Keratinocyte (primary cell): ENCODE measurements around the gene TMEM107. TPM values are rescaled to one million over a fixed set of nuclear protein-coding genes. Genes with fewer than 3 reads are reported as not detected.
A peak's percentile ranks its signal among the peaks of the same experiment; 100 is the strongest.

ENCODE experiments used
- DNase-seq: peaks from one replicate; pipeline ENCODE4 v3.0.0-alpha.2; 2011; ENCODE audit warnings: low read depth, missing footprints, low spot score
- FAIRE-seq: peaks from 2 replicates; lab custom pipeline; 2011; peaks lifted over from hg19 to GRCh38; lab: Jason Lieb, UNC
- H2AFZ ChIP-seq: 2 replicates; pipeline ENCODE4 v1.6.0; 2012; ENCODE audit warnings: low read length, control low read depth, inconsistent platforms; ENCODE audit not compliant: control insufficient read depth
- H3K27ac ChIP-seq: 2 replicates; pipeline ENCODE4 v1.5.1; 2011; ENCODE audit warnings: low read length; ENCODE audit not compliant: control insufficient read depth, insufficient read depth
- H3K27me3 ChIP-seq: 3 replicates; pipeline ENCODE4 v1.6.0; 2011; ENCODE audit warnings: low read length; ENCODE audit not compliant: control insufficient read depth, insufficient read depth; ENCODE audit errors: extremely low read depth
- H3K36me3 ChIP-seq, 2 experiments: 2 replicates in 1 of 2; 3 replicates in 1 of 2; pipeline ENCODE4 v1.5.1; 2011; ENCODE audit warnings: low read length in 2 of 2, mild to moderate bottlenecking in 1 of 2; ENCODE audit not compliant: control insufficient read depth in 2 of 2, insufficient read depth in 2 of 2; ENCODE audit errors: extremely low read depth in 1 of 2
- H3K4me1 ChIP-seq: 3 replicates; pipeline ENCODE4 v1.5.1; 2011; ENCODE audit warnings: low read length; ENCODE audit not compliant: control insufficient read depth, insufficient read depth; ENCODE audit errors: extremely low read depth
- H3K4me2 ChIP-seq: 3 replicates; pipeline ENCODE4 v1.6.0; 2011; ENCODE audit warnings: low read depth, low read length; ENCODE audit not compliant: control insufficient read depth, insufficient read depth; ENCODE audit errors: extremely low read depth
- H3K4me3 ChIP-seq, 3 experiments: fragments of 200-600 bp in 1 of 3; sonication (generic) in 1 of 3; 2 replicates in 2 of 3; 3 replicates in 1 of 3; pipeline ENCODE4 v1.5.1; 2011 to 2016; ENCODE audit warnings: low read length in 3 of 3, mild to moderate bottlenecking in 3 of 3, control low read depth in 2 of 3, inconsistent platforms in 1 of 3, low read depth in 1 of 3, mixed read lengths in 1 of 3, mixed run types in 1 of 3, moderate library complexity in 1 of 3; ENCODE audit not compliant: control insufficient read depth in 2 of 3, insufficient read depth in 2 of 3; ENCODE audit errors: extremely low read depth in 1 of 3
- H3K79me2 ChIP-seq: 2 replicates; pipeline ENCODE4 v1.6.0; 2012; ENCODE audit warnings: low read length; ENCODE audit not compliant: control insufficient read depth, insufficient read depth
- H3K9ac ChIP-seq: 3 replicates; pipeline ENCODE4 v1.6.0; 2011; ENCODE audit warnings: low read length; ENCODE audit not compliant: control insufficient read depth, insufficient read depth; ENCODE audit errors: extremely low read depth
- H3K9me1 ChIP-seq: 3 replicates; pipeline ENCODE4 v1.6.0; 2011; ENCODE audit warnings: low read length; ENCODE audit not compliant: control insufficient read depth, insufficient read depth; ENCODE audit errors: extremely low read depth
- H3K9me3 ChIP-seq: 2 replicates; pipeline ENCODE4 v1.5.1; 2012; ENCODE audit warnings: low read depth, low read length; ENCODE audit not compliant: control insufficient read depth
- H4K20me1 ChIP-seq: 3 replicates; pipeline ENCODE4 v1.6.0; 2011; ENCODE audit warnings: low read length; ENCODE audit not compliant: control insufficient read depth, insufficient read depth; ENCODE audit errors: extremely low read depth
- CTCF ChIP-seq, 3 experiments: IDR thresholded peaks in 1 of 3; conservative IDR thresholded peaks in 1 of 3; optimal IDR thresholded peaks in 1 of 3; 2 replicates in 2 of 3; 3 replicates in 1 of 3; pipeline versions ENCODE3 to v1.5.1; 2011; ENCODE audit warnings: low read length in 3 of 3, mild to moderate bottlenecking in 3 of 3, moderate library complexity in 2 of 3, control low read depth in 1 of 3, inconsistent platforms in 1 of 3; ENCODE audit not compliant: insufficient read depth in 2 of 3; ENCODE audit errors: extremely low read depth in 1 of 3
- EZH2 ChIP-seq: IDR thresholded peaks from one replicate; pipeline ENCODE4 v1.6.1; 2012; ENCODE audit warnings: inconsistent platforms, mild to moderate bottlenecking, low read length, moderate library complexity
- dilution Hi-C: fragments of 300-500 bp; cut with MboI; formaldehyde crosslinking; loops from one replicate; pipeline ENCODE4 v1.7.0; 2020; ENCODE audit warnings: low sequenced_read_pairs; ENCODE audit not compliant: extremely low pct_ligation_motif_present
- polyA plus RNA-seq, 5 experiments: library from polyadenylated mRNA; depleted of rRNA in 3 of 5; stranded (reverse) in 3 of 5; stranded (forward) in 1 of 5; unstranded in 1 of 5; fragments of >200 nt; gene quantifications; 1 replicate in 1 of 5; 2 replicates in 3 of 5; 3 replicates in 1 of 5; pipeline versions ENCODE4 v1.2.1 to v1.2.3, GENCODE V29; 2011 to 2012; ENCODE audit warnings: missing spikeins in 2 of 5, low read depth in 1 of 5, low replicate concordance in 1 of 5

Gene TMEM107
- polyA plus RNA-seq, 1 donor (not counting 4 experiments of a cell fraction or from before 2014, with no cell fraction given) = 19.0 TPM

- FAIRE-seq = peak; percentile 83
Measured at GRCh38 chr17:8209907-8210760, 34.0 kb upstream of the TMEM107 start, which contains the start of gene AURKB. Gene AURKB (minus strand): TSS chr17:8210575. CDS start chr17:8210224, 351 bp downstream.

GRCh38 chr17:8206536-8206935 is 30.4 kb upstream of the TMEM107 start:
- Histone ChIP-seq H3K4me2 (no peak overlapping the region), H3K36me3 (peaks cover 0 to 9% of the 10 kb centered on the region in 2 experiments), H4K20me1 (no peaks in the 10 kb centered on the region), H3K79me2 (peaks cover 29% of the 10 kb centered on the region), H3K4me1 (peaks cover 15% of the 10 kb centered on the region), H3K9me1 (no peaks in the 10 kb centered on the region), H3K27me3 (no peaks in the 10 kb centered on the region), H3K9me3 (no peaks in the 10 kb centered on the region), H3K9ac (no peak overlapping the region), H2AFZ (no peak overlapping the region), H3K27ac (no peak overlapping the region), H3K4me3 (no peak overlapping the region)
- FAIRE-seq (no peak), DNase-seq (no peak)
- dilution Hi-C loops = no loop called here
- TF ChIP-seq EZH2 (no peak), CTCF (optimal IDR thresholded peaks at IDR 0.05 in 1 of 3, IDR thresholded peaks at IDR 0.05 in 1 of 3, conservative IDR thresholded peaks at IDR 0.05 in 1 of 3; ENCODE audit: extremely low read depth in 1 of 3, insufficient read depth in 2 of 3, low read length in 3 of 3) (no peak)

More at GRCh38 chr17:8209907-8210760, 34.0 kb upstream of the TMEM107 start, which contains the start of gene AURKB:
- Histone ChIP-seq H3K4me1 (peaks cover 19% of the 10 kb centered on the region), H3K4me3 (peak within 1 kb of the TSS; percentile 42 to 88 (median 70)), H3K36me3 (peaks cover 0 to 9% of the 10 kb centered on the region in 2 experiments), H3K9me3 (no peaks in the 10 kb centered on the region), H3K4me2 (peak within 1 kb of the TSS; percentile 90), H2AFZ (peak within 1 kb of the TSS; percentile 79), H3K27ac (peak within 1 kb of the TSS; percentile 81), H3K9me1 (no peaks in the 10 kb centered on the region), H4K20me1 (no peaks in the 10 kb centered on the region), H3K9ac (peak within 1 kb of the TSS; percentile 90), H3K27me3 (no peaks in the 10 kb centered on the region), H3K79me2 (peaks cover 29% of the 10 kb centered on the region)
- dilution Hi-C loops = no loop called here
- no peak for DNase-seq
- peak in 1 of 3 experiments; percentile 16 for TF ChIP-seq CTCF (optimal IDR thresholded peaks at IDR 0.05 in 1 of 3, IDR thresholded peaks at IDR 0.05 in 1 of 3, conservative IDR thresholded peaks at IDR 0.05 in 1 of 3; ENCODE audit: extremely low read depth in 1 of 3, insufficient read depth in 2 of 3, low read length in 3 of 3)
- no peak for TF ChIP-seq EZH2
